Fibroblast of lung (primary cell): ENCODE results near the gene TMEM11. TPM values are rescaled to one million over a fixed set of nuclear protein-coding genes. Genes with fewer than 3 reads are reported as not detected.

Experiments
- DNase-seq, 2 donors: peaks; one replicate each; pipeline versions ENCODE4 v3.0.0 to v3.0.0-alpha.2; 2010; ENCODE audit warnings: low read depth in 2 of 2
- H2AFZ ChIP-seq: 2 replicates; pipeline ENCODE4 v1.5.1; 2012; ENCODE audit warnings: low read length, control low read depth, inconsistent platforms
- H3K27ac ChIP-seq: 2 replicates; pipeline ENCODE4 v1.5.1; 2011; ENCODE audit warnings: low read length, control low read depth; ENCODE audit not compliant: insufficient read depth
- H3K27me3 ChIP-seq: 2 replicates; pipeline ENCODE4 v1.5.1; 2011; ENCODE audit warnings: mild to moderate bottlenecking, low read length; ENCODE audit not compliant: control insufficient read depth, insufficient read depth
- H3K36me3 ChIP-seq: 2 replicates; pipeline ENCODE4 v1.5.1; 2011; ENCODE audit warnings: low read length; ENCODE audit not compliant: control insufficient read depth, insufficient read depth
- H3K4me1 ChIP-seq: 2 replicates; pipeline ENCODE4 v1.5.1; 2011; ENCODE audit warnings: low read length; ENCODE audit not compliant: control insufficient read depth, insufficient read depth; ENCODE audit errors: extremely low read depth
- H3K4me2 ChIP-seq: 2 replicates; pipeline ENCODE4 v1.5.1; 2011; ENCODE audit warnings: low read length, control low read depth; ENCODE audit not compliant: insufficient read depth; ENCODE audit errors: extremely low read depth
- H3K4me3 ChIP-seq, 4 experiments: fragments of 200-600 bp in 1 of 4; sonication (generic) in 1 of 4; replicated peaks in 1 of 4; 2 replicates each; pipeline ENCODE4 v1.5.1; 2011 to 2016; ENCODE audit warnings: low read length in 4 of 4, low read depth in 3 of 4, mild to moderate bottlenecking in 3 of 4, control low read depth in 2 of 4, inconsistent platforms in 1 of 4, mixed read lengths in 1 of 4; ENCODE audit not compliant: insufficient read depth in 1 of 4; ENCODE audit errors: control extremely low read depth in 1 of 4
- H3K79me2 ChIP-seq: 2 replicates; pipeline ENCODE4 v1.5.1; 2012; ENCODE audit warnings: mild to moderate bottlenecking, low read length, inconsistent platforms; ENCODE audit not compliant: control insufficient read depth, insufficient read depth
- H3K9ac ChIP-seq: 2 replicates; pipeline ENCODE4 v1.5.1; 2011; ENCODE audit warnings: mild to moderate bottlenecking, low read length, control low read depth; ENCODE audit not compliant: insufficient read depth
- H3K9me3 ChIP-seq: 2 replicates; pipeline ENCODE4 v1.5.1; 2012; ENCODE audit warnings: low read depth, low read length; ENCODE audit not compliant: control insufficient read depth, insufficient read depth
- H4K20me1 ChIP-seq: 2 replicates; pipeline ENCODE4 v1.5.1; 2011; ENCODE audit warnings: low read length; ENCODE audit not compliant: control insufficient read depth, insufficient read depth; ENCODE audit errors: extremely low read depth
- CTCF ChIP-seq, 2 donors: IDR thresholded peaks in 1 of 2; conservative IDR thresholded peaks in 1 of 2; 1 replicate in 1 of 2; 2 replicates in 1 of 2; pipeline ENCODE4 v1.5.1; 2011 to 2012; ENCODE audit warnings: low read length in 2 of 2, control low read depth in 1 of 2, inconsistent platforms in 1 of 2, low read depth in 1 of 2, mild to moderate bottlenecking in 1 of 2
- EZH2 ChIP-seq: IDR thresholded peaks from 2 replicates; pipeline ENCODE4 v1.5.1; 2012; ENCODE audit warnings: low read length, control low read depth, mild to moderate bottlenecking; ENCODE audit errors: missing control alignments
- polyA plus RNA-seq, 2 donors: library from polyadenylated mRNA; depleted of rRNA in 1 of 2; stranded (reverse) in 1 of 2; unstranded in 1 of 2; fragments of >200 nt; gene quantifications; 2 replicates each; pipeline ENCODE4 v1.2.1, GENCODE V29; 2011 to 2012; ENCODE audit warnings: missing spikeins in 1 of 2
- total RNA-seq: library from RNA; depleted of rRNA; stranded (reverse); fragments of >200 nt; gene quantifications from 2 replicates; pipeline ENCODE4 v1.2.1, GENCODE V29; 2014

The TMEM11 gene
- total and polyA plus RNA-seq, 2 donors (not counting 1 experiment from before 2014, with no cell fraction given): 21.5 to 41.1 TPM

DNA sequence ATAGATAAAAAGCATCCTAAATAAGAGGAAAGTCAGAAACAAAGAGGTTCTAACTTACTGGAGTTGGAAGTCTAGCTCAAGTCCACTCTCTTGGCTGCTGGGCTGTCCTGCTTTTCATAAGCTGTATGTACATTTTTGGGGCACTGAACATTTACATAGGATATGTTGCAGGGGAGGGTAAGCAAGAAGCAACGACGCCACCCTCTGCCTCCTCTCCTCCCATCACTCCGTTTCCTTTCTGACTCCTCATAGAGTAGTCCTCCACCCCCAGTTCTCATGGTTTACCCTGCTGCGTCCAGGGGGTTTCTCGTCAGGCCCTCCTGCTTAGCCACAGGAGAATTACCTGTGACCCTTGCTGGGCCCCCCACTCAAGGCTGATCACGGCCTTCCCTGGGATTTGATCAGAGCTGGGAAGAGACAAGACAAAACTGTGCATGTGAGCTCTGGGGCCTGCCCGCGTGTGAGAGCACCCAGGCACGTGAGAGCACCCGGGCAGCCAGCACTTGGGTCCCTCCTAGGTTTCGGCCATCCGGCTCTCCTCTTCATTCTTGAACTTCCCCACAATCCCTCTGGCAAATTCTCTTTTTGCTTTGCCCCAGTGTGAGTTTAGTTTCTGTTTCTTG, 37.1 kb downstream of the TMEM11 start:
- TF ChIP-seq EZH2 (no peak), CTCF (conservative IDR thresholded peaks at IDR 0.05 in 1 of 2, IDR thresholded peaks at IDR 0.05 in 1 of 2; ENCODE audit: low read depth in 1 of 2, low read length in 2 of 2) (no peak)
- no peak for DNase-seq
- H3K4me2 ChIP-seq: no peak overlapping the region
- no peaks in the 10 kb centered on the region for H3K79me2 ChIP-seq
- no peak overlapping the region for H3K4me3 ChIP-seq
- no peak overlapping the region for H2AFZ ChIP-seq
- no peaks in the 10 kb centered on the region for H3K27me3 ChIP-seq
- H3K4me1 ChIP-seq: peaks cover 9% of the 10 kb centered on the region
- no peaks in the 10 kb centered on the region for H4K20me1 ChIP-seq
- H3K9ac ChIP-seq: no peak overlapping the region
- no peaks in the 10 kb centered on the region for H3K36me3 ChIP-seq
- H3K9me3 ChIP-seq: no peaks in the 10 kb centered on the region
- no peak overlapping the region for H3K27ac ChIP-seq

- no peaks in the 10 kb centered on the region for H3K36me3 ChIP-seq
- H3K9ac ChIP-seq: no peak overlapping the region
- no peak overlapping the region for H3K4me3 ChIP-seq
- peak in 1 of 2 donors; percentile 60 for DNase-seq
- H3K79me2 ChIP-seq: no peaks in the 10 kb centered on the region
- H3K27ac ChIP-seq: peak overlapping the region; percentile 45
- H3K27me3 ChIP-seq: no peaks in the 10 kb centered on the region
- no peaks in the 10 kb centered on the region for H4K20me1 ChIP-seq
- no peak overlapping the region for H3K4me2 ChIP-seq
- no peaks in the 10 kb centered on the region for H3K9me3 ChIP-seq
- no peak overlapping the region for H2AFZ ChIP-seq
- TF ChIP-seq EZH2: no peak
- no peak for TF ChIP-seq CTCF (conservative IDR thresholded peaks at IDR 0.05 in 1 of 2, IDR thresholded peaks at IDR 0.05 in 1 of 2; ENCODE audit: low read depth in 1 of 2, low read length in 2 of 2)
- peaks cover 9% of the 10 kb centered on the region for H3K4me1 ChIP-seq
Measured at GRCh38 chr17:21174713-21175112, 39.2 kb downstream of the TMEM11 start.

- Histone ChIP-seq H3K4me1 (peaks cover 9% of the 10 kb centered on the region), H3K9me3 (no peaks in the 10 kb centered on the region), H3K36me3 (no peaks in the 10 kb centered on the region), H2AFZ (no peak overlapping the region), H3K27ac (peak overlapping the region; percentile 45), H4K20me1 (no peaks in the 10 kb centered on the region), H3K4me2 (no peak overlapping the region), H3K9ac (no peak overlapping the region), H3K4me3 (no peak overlapping the region), H3K79me2 (no peaks in the 10 kb centered on the region), H3K27me3 (no peaks in the 10 kb centered on the region)
- no peak for DNase-seq
- TF ChIP-seq EZH2 (no peak), CTCF (conservative IDR thresholded peaks at IDR 0.05 in 1 of 2, IDR thresholded peaks at IDR 0.05 in 1 of 2; ENCODE audit: low read depth in 1 of 2, low read length in 2 of 2) (no peak)
Measured at GRCh38 chr17:21174186-21174585, 39.8 kb downstream of the TMEM11 start.
